HG02610 (cell line): ENCODE data around the gene ABCA2.
A peak's percentile ranks its signal among the peaks of the same experiment; 100 is the strongest.

Experiments used
- ATAC-seq: cut with Tn5 transposase; IDR thresholded peaks from one replicate; pipeline ENCODE4 v1.9.1; 2021; ENCODE audit warnings: mild to moderate bottlenecking, moderate library complexity; ENCODE audit not compliant: unreplicated experiment

Gene ABCA2

GRCh38 chr9:137027369-137028262 lies at the start of gene ABCA2:
TSS of gene ABCA2 (minus strand) at chr9:137028237. CDS start at chr9:137028140, 97 bp downstream.
- ATAC-seq: no peak

GRCh38 chr9:137077010-137077747 lies 49.1 kb upstream of the ABCA2 start, which contains the start of gene UAP1L1:
TSS of gene UAP1L1 (plus strand) at chr9:137077517. CDS start at chr9:137077533, 16 bp downstream.
- ATAC-seq: no peak

GRCh38 chr9:137076636-137077009 lies 48.6 kb upstream of the ABCA2 start:
- no peak for ATAC-seq

GRCh38 chr9:137075275-137075775 lies 47.3 kb upstream of the ABCA2 start:
- no peak for ATAC-seq

GRCh38 chr9:137074657-137075274 lies 46.7 kb upstream of the ABCA2 start:
- no peak for ATAC-seq

GRCh38 chr9:137073992-137074399 lies 46.0 kb upstream of the ABCA2 start:
- no peak for ATAC-seq

GRCh38 chr9:137071282-137071681 lies 43.2 kb upstream of the ABCA2 start:
- no peak for ATAC-seq

- no peak for ATAC-seq
Measured at GRCh38 chr9:137070906-137071275, 42.9 kb upstream of the ABCA2 start.

GRCh38 chr9:137070201-137070905 lies 42.3 kb upstream of the ABCA2 start, which contains the start of gene SAPCD2:
TSS of gene SAPCD2 (minus strand) at chr9:137070557. CDS start at chr9:137070460, 97 bp downstream.
- ATAC-seq: peak; percentile 57

- no peak for ATAC-seq
Measured at GRCh38 chr9:137069508-137070091, 41.6 kb upstream of the ABCA2 start.

GRCh38 chr9:137068539-137069507 lies 40.8 kb upstream of the ABCA2 start:
- no peak for ATAC-seq

- ATAC-seq: no peak
Measured at GRCh38 chr9:137067860-137068538, 40.0 kb upstream of the ABCA2 start.

- no peak for ATAC-seq
Measured at GRCh38 chr9:137066096-137066861, 38.2 kb upstream of the ABCA2 start.

- ATAC-seq: no peak
Measured at GRCh38 chr9:137065336-137065967, 37.4 kb upstream of the ABCA2 start.

GRCh38 chr9:137064880-137065164 lies 36.8 kb upstream of the ABCA2 start:
- no peak for ATAC-seq

GRCh38 chr9:137064027-137064879 lies 36.2 kb upstream of the ABCA2 start:
- ATAC-seq: no peak
